PC-3 (cell line): ENCODE results near the gene RND2. TPM values are rescaled to one million over a fixed set of nuclear protein-coding genes. Genes with fewer than 3 reads are reported as not detected.

Experiments used
- ATAC-seq: fragments of 200-7000 bp; cut with Tn5 transposase; 2 replicates; pipeline ENCODE4 v1.9.1; 2020; ENCODE audit warnings: mild to moderate bottlenecking, moderate library complexity
- BruUV-seq: library from RNA; stranded (reverse); fragments of 400-500 nt; replicated peaks from 2 replicates; lab custom pipeline; 2021; lab: Mats Ljungman, UMichigan
- CTCF ChIA-PET: fragments of 300-600 bp; sonication (Branson Sonifier 250); formaldehyde crosslinking; loops from one replicate; lab custom pipeline; 2022; ENCODE audit warnings: antibody characterized with exemption; lab: Charles Lee
- POLR2A ChIA-PET: fragments of 300-600 bp; sonication (Branson Sonifier 250); formaldehyde crosslinking; loops from one replicate; lab custom pipeline; 2022; ENCODE audit warnings: antibody characterized with exemption; ENCODE audit not compliant: unreplicated experiment; lab: Charles Lee
- DNase-seq: peaks from one replicate; pipeline ENCODE4 v3.0.0-alpha.2; 2015
- H2AFZ ChIP-seq: fragments of 300-600 bp; sonication (generic); 2 replicates; pipeline ENCODE4 v1.6.0; 2016; ENCODE audit warnings: antibody characterized with exemption, low read length
- H3F3A ChIP-seq: fragments of 300-600 bp; sonication (generic); one replicate; pipeline ENCODE4 v1.6.0; 2017; ENCODE audit warnings: antibody characterized with exemption, low read length, control low read depth, mild to moderate bottlenecking; ENCODE audit not compliant: unreplicated experiment
- H3K27ac ChIP-seq: fragments of 300-600 bp; sonication (generic); 2 replicates; pipeline ENCODE4 v1.5.1; 2016; ENCODE audit warnings: mild to moderate bottlenecking, low read length
- H3K27me3 ChIP-seq: fragments of 300-600 bp; sonication (generic); 2 replicates; pipeline ENCODE4 v1.6.1; 2016; ENCODE audit warnings: low read length, mixed read lengths
- H3K36me3 ChIP-seq: fragments of 300-600 bp; sonication (generic); 2 replicates; pipeline ENCODE4 v1.6.1; 2016; ENCODE audit warnings: low read depth, mixed run types, low read length, mixed read lengths
- H3K4me1 ChIP-seq: fragments of 300-600 bp; sonication (generic); 2 replicates; pipeline ENCODE4 v1.5.1; 2016; ENCODE audit warnings: low read length; ENCODE audit not compliant: insufficient read depth
- H3K4me2 ChIP-seq: fragments of 300-600 bp; sonication (generic); 2 replicates; pipeline ENCODE4 v1.6.0; 2016; ENCODE audit warnings: low read length
- H3K4me3 ChIP-seq: fragments of 300-600 bp; sonication (generic); 2 replicates; pipeline ENCODE4 v1.5.1; 2016; ENCODE audit warnings: mild to moderate bottlenecking, low read length, mixed read lengths
- H3K79me2 ChIP-seq: fragments of 300-600 bp; sonication (generic); 2 replicates; pipeline ENCODE4 v1.6.1; 2017; ENCODE audit warnings: low read length, mixed read lengths
- H3K9ac ChIP-seq: fragments of 300-600 bp; sonication (generic); 2 replicates; pipeline ENCODE4 v1.6.0; 2016; ENCODE audit warnings: mild to moderate bottlenecking, low read length
- H3K9me2 ChIP-seq: fragments of 300-600 bp; sonication (generic); replicated peaks from 2 replicates; pipeline ENCODE4 v1.6.1; 2016; ENCODE audit warnings: mixed run types, low read length, mixed read lengths
- H3K9me3 ChIP-seq: fragments of 300-600 bp; sonication (generic); 2 replicates; pipeline ENCODE4 v1.6.1; 2016; ENCODE audit warnings: low read length, mixed read lengths
- H4K20me1 ChIP-seq: fragments of 300-600 bp; sonication (generic); 2 replicates; pipeline ENCODE4 v1.6.1; 2016; ENCODE audit warnings: low read length, mixed read lengths
- EZH2 ChIP-seq: fragments of 300-600 bp; sonication (generic); IDR thresholded peaks from one replicate; pipeline ENCODE4 v1.6.1; 2017; ENCODE audit warnings: antibody characterized with exemption, mild to moderate bottlenecking, low read length; ENCODE audit not compliant: unreplicated experiment
- EZH2phosphoT487 ChIP-seq: fragments of 300-600 bp; sonication (generic); IDR thresholded peaks from 2 replicates; pipeline ENCODE4 v1.6.1; 2018; ENCODE audit warnings: mild to moderate bottlenecking, antibody characterized with exemption, low read length, borderline replicate concordance
- intact Hi-C: fragments of 100-400 bp; cut with micrococcal nuclease; formaldehyde crosslinking; loops from 2 replicates; pipeline ENCODE4 v1.9.0; 2023
- total RNA-seq: library from RNA; depleted of rRNA; stranded (reverse); fragments of >200 nt; gene quantifications from 2 replicates; pipeline ENCODE4 v1.2.3, GENCODE V29; 2014
- TF ChIP-seq, protein P1 (sequence below): fragments of 300-600 bp; sonication (generic); conservative IDR thresholded peaks from 2 replicates; pipeline ENCODE4 v1.5.1; 2017; ENCODE audit warnings: antibody characterized with exemption, low read depth, mild to moderate bottlenecking, low read length

The RND2 gene
- total RNA-seq, 1 experiment from 2014 or later: 0.29 TPM

DNA sequence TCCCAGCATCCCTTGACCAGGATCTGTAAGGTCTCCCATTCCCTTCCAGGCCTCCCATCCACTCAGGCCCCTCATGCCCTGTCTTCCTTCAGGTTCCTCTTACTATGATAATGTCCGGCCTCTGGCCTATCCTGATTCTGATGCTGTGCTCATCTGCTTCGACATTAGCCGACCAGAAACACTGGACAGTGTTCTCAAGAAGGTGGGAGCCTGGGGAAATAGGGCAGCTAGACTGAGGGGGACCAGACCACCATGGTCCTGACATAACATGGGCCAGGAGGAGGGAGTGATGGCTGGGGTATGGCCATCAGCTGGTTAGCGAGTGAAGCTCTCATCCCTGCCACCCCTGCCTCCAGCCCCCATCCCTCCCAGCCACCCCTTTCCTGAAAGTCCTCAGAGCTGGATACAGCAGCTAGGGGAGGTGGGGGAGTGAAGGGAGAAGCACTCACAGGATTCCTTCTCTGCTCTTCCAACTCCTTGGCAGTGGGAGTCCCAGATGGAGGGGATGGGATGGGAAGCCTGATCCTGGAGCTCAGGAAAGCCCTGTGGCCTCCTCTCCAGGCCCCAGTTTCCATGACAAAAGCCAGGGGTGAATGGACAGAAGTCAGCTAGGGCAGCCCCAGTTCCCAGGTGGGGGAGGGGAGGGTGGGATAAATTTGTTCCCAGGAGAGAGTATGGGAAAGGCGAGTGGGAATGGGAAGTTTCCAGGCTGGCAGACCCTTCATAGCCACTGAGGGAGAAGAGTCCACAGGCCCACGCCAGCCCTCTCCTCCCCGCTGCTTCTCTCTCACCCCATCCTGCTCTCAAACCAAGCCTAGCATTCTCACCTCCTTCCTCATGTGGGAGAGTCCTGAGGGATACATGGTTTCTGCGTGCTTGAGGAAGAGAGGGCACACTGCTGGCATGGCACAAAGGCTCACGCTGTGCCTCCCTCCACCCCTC lies 2.3 kb downstream of the RND2 start:
- H3K9ac ChIP-seq: no peak overlapping the region
- H3F3A ChIP-seq: no peaks in the 10 kb centered on the region
- no peaks in the 10 kb centered on the region for H3K4me1 ChIP-seq
- H3K27ac ChIP-seq: no peak overlapping the region
- no TSS peak for BruUV-seq
- no peak overlapping the region for H3K4me3 ChIP-seq
- no peak for TF ChIP-seq EZH2
- TF ChIP-seq, protein P1, sequence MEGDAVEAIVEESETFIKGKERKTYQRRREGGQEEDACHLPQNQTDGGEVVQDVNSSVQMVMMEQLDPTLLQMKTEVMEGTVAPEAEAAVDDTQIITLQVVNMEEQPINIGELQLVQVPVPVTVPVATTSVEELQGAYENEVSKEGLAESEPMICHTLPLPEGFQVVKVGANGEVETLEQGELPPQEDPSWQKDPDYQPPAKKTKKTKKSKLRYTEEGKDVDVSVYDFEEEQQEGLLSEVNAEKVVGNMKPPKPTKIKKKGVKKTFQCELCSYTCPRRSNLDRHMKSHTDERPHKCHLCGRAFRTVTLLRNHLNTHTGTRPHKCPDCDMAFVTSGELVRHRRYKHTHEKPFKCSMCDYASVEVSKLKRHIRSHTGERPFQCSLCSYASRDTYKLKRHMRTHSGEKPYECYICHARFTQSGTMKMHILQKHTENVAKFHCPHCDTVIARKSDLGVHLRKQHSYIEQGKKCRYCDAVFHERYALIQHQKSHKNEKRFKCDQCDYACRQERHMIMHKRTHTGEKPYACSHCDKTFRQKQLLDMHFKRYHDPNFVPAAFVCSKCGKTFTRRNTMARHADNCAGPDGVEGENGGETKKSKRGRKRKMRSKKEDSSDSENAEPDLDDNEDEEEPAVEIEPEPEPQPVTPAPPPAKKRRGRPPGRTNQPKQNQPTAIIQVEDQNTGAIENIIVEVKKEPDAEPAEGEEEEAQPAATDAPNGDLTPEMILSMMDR: no peak
- TF ChIP-seq EZH2phosphoT487: no peak
- H3K79me2 ChIP-seq: no peaks in the 10 kb centered on the region
- H3K9me2 ChIP-seq: no peaks in the 10 kb centered on the region
- H4K20me1 ChIP-seq: no peaks in the 10 kb centered on the region
- DNase-seq (no peak), ATAC-seq (no peak)
- intact Hi-C loops: no loop called here
- H2AFZ ChIP-seq: no peak overlapping the region
- CTCF ChIA-PET: no interaction called here
- POLR2A ChIA-PET: interaction anchor here (0.6 kb wide), 1 partner anchor 8 kb away, joined by 8 read pairs; no protein-coding TSS in a partner anchor
- no peaks in the 10 kb centered on the region for H3K36me3 ChIP-seq
- H3K27me3 ChIP-seq: no peaks in the 10 kb centered on the region
- no peak overlapping the region for H3K4me2 ChIP-seq
- H3K9me3 ChIP-seq: no peaks in the 10 kb centered on the region

DNA sequence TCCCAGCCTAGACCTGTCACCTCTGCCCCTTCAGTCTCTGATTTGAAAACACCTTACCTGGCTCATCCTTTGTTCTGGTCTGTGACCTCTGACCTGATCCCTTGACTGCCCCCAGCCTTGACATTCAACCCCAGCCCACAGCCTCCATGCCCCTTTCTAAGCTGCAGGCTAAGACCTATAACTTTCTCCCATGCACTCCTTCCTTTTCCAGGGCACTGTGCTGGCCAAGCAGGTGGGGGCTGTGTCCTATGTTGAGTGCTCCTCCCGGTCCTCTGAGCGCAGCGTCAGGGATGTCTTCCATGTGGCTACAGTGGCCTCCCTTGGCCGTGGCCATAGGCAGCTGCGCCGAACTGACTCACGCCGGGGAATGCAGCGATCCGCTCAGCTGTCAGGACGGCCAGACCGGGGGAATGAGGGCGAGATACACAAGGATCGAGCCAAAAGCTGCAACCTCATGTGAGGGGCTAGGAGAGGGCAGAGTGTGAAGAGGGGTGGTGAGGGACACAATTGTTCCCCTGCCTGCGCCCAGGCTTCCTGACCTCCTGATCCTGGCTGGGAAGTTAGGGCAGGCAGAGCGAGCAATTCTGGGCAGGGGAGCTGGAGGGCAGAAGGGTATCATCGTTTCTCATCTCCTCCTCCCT lies 3.3 kb downstream of the RND2 start:
- Histone ChIP-seq H2AFZ (no peak overlapping the region), H3K4me1 (no peaks in the 10 kb centered on the region), H3K4me3 (no peak overlapping the region), H3K27me3 (no peaks in the 10 kb centered on the region), H4K20me1 (no peaks in the 10 kb centered on the region), H3K79me2 (no peaks in the 10 kb centered on the region), H3K4me2 (no peak overlapping the region), H3K9me2 (no peaks in the 10 kb centered on the region), H3K9ac (no peak overlapping the region), H3K9me3 (no peaks in the 10 kb centered on the region), H3K36me3 (no peaks in the 10 kb centered on the region), H3K27ac (no peak overlapping the region), H3F3A (no peaks in the 10 kb centered on the region)
- CTCF ChIA-PET: no interaction called here
- POLR2A ChIA-PET: no interaction called here
- intact Hi-C loops: no loop called here
- no TSS peak for BruUV-seq
- TF ChIP-seq, protein P1: no peak
- TF ChIP-seq EZH2 (no peak), EZH2phosphoT487 (no peak)
- ATAC-seq: no peak
- no peak for DNase-seq
